Measurements from ENCODE around the gene ZNF416.

DNA sequence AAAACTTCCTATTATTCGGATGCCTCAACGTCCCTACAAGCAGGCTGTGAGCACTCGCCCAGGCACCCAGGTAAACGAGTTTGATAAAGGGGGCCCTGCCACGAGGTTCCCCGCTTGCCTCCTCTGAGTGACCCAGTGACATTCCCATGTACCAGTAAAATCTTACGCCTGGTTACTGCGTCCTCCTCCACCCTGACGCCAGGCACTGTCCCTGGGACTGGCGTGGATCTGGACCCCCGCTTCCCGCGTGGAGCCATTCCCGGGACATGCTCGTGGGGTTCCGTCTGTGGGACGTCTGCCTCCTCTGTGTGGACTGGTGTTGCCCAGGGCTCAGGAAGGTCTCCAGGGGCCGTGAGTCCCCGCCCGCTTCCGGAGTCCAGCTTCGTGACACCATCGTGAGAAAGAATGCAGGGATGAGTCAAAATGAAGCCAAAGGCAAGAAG lies 18.6 kb downstream of the ZNF416 start:
- TF ChIP-seq RAD21 (conservative IDR thresholded peaks at IDR 0.05 in 1 of 2, IDR thresholded peaks at IDR 0.05 in 1 of 2) (no peak), ESRRA (IDR thresholded peaks at IDR 0.05; ENCODE audit: borderline replicate concordance, low read length) (no peak), FOXS1 (CRISPR knock-in tag; IDR thresholded peaks at IDR 0.05) (no peak), RNF2 (IDR thresholded peaks at IDR 0.05; ENCODE audit: borderline replicate concordance, low read depth) (no peak), POLR2A (IDR thresholded peaks at IDR 0.05; ENCODE audit: low read length) (no peak), NR3C1 (IDR thresholded peaks at IDR 0.05) (no peak)
- TF ChIP-seq, protein P1, sequence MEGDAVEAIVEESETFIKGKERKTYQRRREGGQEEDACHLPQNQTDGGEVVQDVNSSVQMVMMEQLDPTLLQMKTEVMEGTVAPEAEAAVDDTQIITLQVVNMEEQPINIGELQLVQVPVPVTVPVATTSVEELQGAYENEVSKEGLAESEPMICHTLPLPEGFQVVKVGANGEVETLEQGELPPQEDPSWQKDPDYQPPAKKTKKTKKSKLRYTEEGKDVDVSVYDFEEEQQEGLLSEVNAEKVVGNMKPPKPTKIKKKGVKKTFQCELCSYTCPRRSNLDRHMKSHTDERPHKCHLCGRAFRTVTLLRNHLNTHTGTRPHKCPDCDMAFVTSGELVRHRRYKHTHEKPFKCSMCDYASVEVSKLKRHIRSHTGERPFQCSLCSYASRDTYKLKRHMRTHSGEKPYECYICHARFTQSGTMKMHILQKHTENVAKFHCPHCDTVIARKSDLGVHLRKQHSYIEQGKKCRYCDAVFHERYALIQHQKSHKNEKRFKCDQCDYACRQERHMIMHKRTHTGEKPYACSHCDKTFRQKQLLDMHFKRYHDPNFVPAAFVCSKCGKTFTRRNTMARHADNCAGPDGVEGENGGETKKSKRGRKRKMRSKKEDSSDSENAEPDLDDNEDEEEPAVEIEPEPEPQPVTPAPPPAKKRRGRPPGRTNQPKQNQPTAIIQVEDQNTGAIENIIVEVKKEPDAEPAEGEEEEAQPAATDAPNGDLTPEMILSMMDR (IDR thresholded peaks at IDR 0.05): no peak
- TF ChIP-seq, protein P2, sequence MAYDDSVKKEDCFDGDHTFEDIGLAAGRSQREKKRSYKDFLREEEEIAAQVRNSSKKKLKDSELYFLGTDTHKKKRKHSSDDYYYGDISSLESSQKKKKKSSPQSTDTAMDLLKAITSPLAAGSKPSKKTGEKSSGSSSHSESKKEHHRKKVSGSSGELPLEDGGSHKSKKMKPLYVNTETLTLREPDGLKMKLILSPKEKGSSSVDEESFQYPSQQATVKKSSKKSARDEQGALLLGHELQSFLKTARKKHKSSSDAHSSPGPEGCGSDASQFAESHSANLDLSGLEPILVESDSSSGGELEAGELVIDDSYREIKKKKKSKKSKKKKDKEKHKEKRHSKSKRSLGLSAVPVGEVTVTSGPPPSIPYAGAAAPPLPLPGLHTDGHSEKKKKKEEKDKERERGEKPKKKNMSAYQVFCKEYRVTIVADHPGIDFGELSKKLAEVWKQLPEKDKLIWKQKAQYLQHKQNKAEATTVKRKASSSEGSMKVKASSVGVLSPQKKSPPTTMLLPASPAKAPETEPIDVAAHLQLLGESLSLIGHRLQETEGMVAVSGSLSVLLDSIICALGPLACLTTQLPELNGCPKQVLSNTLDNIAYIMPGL (CRISPR knock-in tag; IDR thresholded peaks at IDR 0.05; ENCODE audit: borderline replicate concordance): no peak

Measured in A549 (cell line).